Stimulated activated CD4-positive, alpha-beta T cell treated with anti-CD3 and anti-CD28 coated beads, TNF-alpha, amount 100 ng/mL, for 4 hours (primary cell): ENCODE data around the gene TAOK3.
"Not testable (repeated sequence)": the region's sequence is repeated elsewhere in the genome, so short reads cannot be mapped to it uniquely, and the experiment has no call there.

ENCODE experiments used
- DNase-seq, 3 experiments: peaks; one replicate each; pipeline ENCODE4 v3.0.0-alpha.2; 2020; ENCODE audit warnings: low read depth in 3 of 3

TAOK3 gene

GRCh38 chr12:118342090-118342489, 30.6 kb downstream of the TAOK3 start:
- no peak for DNase-seq

- no peak for DNase-seq
Observed at GRCh38 chr12:118337194-118337838, 35.4 kb downstream of the TAOK3 start.

GRCh38 chr12:118336123-118336522, 36.6 kb downstream of the TAOK3 start:
- DNase-seq: no peak

- no peak for DNase-seq
Observed at GRCh38 chr12:118334939-118335567, 37.7 kb downstream of the TAOK3 start.

- DNase-seq: no peak
Observed at GRCh38 chr12:118334241-118334640, 38.5 kb downstream of the TAOK3 start.

GRCh38 chr12:118332511-118332910, 40.2 kb downstream of the TAOK3 start:
- DNase-seq: no peak

- DNase-seq: no peak
Observed at GRCh38 chr12:118330421-118331018, 42.2 kb downstream of the TAOK3 start.

GRCh38 chr12:118328486-118329330, 44.0 kb downstream of the TAOK3 start:
- no peak for DNase-seq

GRCh38 chr12:118327391-118327790, 45.3 kb downstream of the TAOK3 start:
- no peak for DNase-seq

GRCh38 chr12:118326991-118327390, 45.7 kb downstream of the TAOK3 start:
- no peak for DNase-seq

GRCh38 chr12:118325081-118325480, 47.6 kb downstream of the TAOK3 start:
- no peak for DNase-seq

- no peak for DNase-seq
Observed at GRCh38 chr12:118319627-118320026, 53.1 kb downstream of the TAOK3 start.

- no peak for DNase-seq
Observed at GRCh38 chr12:118318744-118319143, 54.0 kb downstream of the TAOK3 start.

- DNase-seq: no peak
Observed at GRCh38 chr12:118317729-118318128, 55.0 kb downstream of the TAOK3 start.

GRCh38 chr12:118315821-118316220, 56.9 kb downstream of the TAOK3 start:
- no peak for DNase-seq

GRCh38 chr12:118312578-118312977, 60.1 kb downstream of the TAOK3 start:
- DNase-seq: no peak

- DNase-seq: no peak
Observed at GRCh38 chr12:118311666-118312065, 61.0 kb downstream of the TAOK3 start.

- DNase-seq: no peak
Observed at GRCh38 chr12:118310320-118310719, 62.4 kb downstream of the TAOK3 start.

GRCh38 chr12:118308006-118308405, 64.7 kb downstream of the TAOK3 start:
- not testable (repeated sequence) for DNase-seq

- peak in 2 of 3 experiments; percentile 4 to 12 for DNase-seq
Observed at GRCh38 chr12:118307069-118307954, 65.4 kb downstream of the TAOK3 start.

- DNase-seq: no peak
Observed at GRCh38 chr12:118304093-118304492, 68.6 kb downstream of the TAOK3 start.
